B cell (primary cell): ENCODE measurements around the gene C15orf40.

Source experiments
- EZH2 ChIP-seq: IDR thresholded peaks from 2 replicates; pipeline ENCODE4 v1.6.1; 2012; ENCODE audit warnings: borderline replicate concordance, low read depth, mild to moderate bottlenecking, moderate library complexity, low read length; ENCODE audit not compliant: insufficient read depth, poor library complexity, severe bottlenecking
- TF ChIP-seq, protein P1 (sequence below): fragments of 200-600 bp; IDR thresholded peaks from one replicate; pipeline ENCODE4 v1.8.0; 2022; ENCODE audit warnings: antibody characterized with exemption, mild to moderate bottlenecking

GRCh38 chr15:83016906-83017305 is 5.5 kb upstream of the C15orf40 start:
- TF ChIP-seq, protein P1, sequence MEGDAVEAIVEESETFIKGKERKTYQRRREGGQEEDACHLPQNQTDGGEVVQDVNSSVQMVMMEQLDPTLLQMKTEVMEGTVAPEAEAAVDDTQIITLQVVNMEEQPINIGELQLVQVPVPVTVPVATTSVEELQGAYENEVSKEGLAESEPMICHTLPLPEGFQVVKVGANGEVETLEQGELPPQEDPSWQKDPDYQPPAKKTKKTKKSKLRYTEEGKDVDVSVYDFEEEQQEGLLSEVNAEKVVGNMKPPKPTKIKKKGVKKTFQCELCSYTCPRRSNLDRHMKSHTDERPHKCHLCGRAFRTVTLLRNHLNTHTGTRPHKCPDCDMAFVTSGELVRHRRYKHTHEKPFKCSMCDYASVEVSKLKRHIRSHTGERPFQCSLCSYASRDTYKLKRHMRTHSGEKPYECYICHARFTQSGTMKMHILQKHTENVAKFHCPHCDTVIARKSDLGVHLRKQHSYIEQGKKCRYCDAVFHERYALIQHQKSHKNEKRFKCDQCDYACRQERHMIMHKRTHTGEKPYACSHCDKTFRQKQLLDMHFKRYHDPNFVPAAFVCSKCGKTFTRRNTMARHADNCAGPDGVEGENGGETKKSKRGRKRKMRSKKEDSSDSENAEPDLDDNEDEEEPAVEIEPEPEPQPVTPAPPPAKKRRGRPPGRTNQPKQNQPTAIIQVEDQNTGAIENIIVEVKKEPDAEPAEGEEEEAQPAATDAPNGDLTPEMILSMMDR = no peak
- no peak for TF ChIP-seq EZH2
